KOPT-K1 (cell line): Measurements from ENCODE around the gene TSPAN3.

Experiments
- H3K27ac ChIP-seq: fragments of 200-600 bp; sonication (generic); 2 replicates; pipeline ENCODE4 v1.5.1; 2016; ENCODE audit warnings: antibody characterized with exemption, mild to moderate bottlenecking, low read depth, low read length; ENCODE audit not compliant: poor library complexity, severe bottlenecking
- H3K36me3 ChIP-seq: fragments of 200-600 bp; sonication (generic); 2 replicates; pipeline ENCODE4 v1.5.1; 2017; ENCODE audit warnings: antibody characterized with exemption, mild to moderate bottlenecking, low read length, moderate library complexity; ENCODE audit not compliant: insufficient read depth
- H3K9me3 ChIP-seq: fragments of 200-600 bp; sonication (generic); 2 replicates; pipeline ENCODE4 v1.5.1; 2017; ENCODE audit warnings: antibody characterized with exemption, low read length, mild to moderate bottlenecking; ENCODE audit not compliant: insufficient read depth, poor library complexity, severe bottlenecking

Gene TSPAN3

DNA sequence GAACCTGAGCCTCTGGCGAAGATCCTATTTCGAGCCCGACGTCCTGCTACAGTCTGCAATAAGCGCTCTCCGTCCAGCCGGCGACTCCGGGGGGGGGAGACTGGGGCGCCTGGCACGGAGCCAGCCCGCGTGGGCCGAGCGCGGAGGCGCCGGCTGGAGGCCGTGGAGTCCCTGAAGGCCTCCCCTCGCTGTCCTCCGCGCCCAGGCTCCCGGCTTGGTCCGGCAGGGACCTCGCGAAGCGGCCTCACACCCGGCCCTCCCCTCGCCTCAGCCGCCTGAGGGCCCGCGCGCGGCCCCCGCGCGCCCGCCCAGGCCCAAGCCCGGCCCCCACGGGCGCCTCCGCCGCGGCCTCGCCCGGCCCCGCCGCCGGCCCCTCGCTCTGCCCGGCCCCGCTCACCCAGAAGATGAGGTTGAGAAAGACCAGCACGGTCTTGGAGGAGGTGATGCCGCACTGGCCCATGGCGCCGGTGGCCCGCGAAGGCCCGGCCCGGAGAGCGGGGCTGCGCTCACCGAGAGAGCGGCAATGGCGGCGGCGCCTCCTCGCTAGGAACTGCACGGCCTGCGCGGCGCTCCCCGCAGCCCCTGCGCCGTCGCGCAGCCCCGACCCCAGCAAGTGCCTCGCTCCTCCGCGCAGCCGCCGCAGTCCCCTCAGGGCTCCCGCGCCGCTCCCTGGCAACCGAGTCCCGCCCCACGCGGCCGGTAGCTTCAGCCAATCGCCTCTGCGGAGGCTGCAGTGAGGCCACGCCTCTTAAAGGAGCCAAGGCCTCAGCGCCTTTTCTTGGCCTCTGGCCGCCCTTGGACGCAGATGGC, at the start of gene TSPAN3:
TSS of gene TSPAN3 (minus strand) at position 615 of the 810 bp plus-strand sequence. CDS start at position 460, 155 bp downstream.
- Histone ChIP-seq H3K9me3 (no peaks in the 10 kb centered on the region), H3K27ac (peak within 1 kb of the TSS; percentile 76), H3K36me3 (peaks cover 27% of the 10 kb centered on the region)

DNA sequence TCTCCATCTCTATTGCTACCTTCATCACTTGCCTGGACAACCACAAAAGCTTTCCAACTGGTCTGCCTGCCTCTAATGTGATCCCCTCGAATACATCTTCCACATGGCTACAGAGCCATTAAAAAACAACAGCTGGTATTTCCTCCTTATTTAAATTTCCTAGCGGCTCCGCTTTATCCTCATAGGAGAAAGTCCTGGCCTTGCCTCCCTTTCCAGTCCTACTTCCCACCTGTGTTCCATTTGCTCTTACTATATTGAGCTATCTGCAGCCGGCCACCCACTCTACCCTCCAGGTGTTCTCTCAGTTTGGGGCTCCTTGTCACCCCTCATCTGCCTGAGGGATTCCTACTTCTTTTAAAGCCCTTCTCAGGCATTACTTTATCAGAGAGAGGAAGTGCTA, 49.7 kb upstream of the TSPAN3 start:
- Histone ChIP-seq H3K9me3 (no peaks in the 10 kb centered on the region), H3K27ac (no peak overlapping the region), H3K36me3 (no peaks in the 10 kb centered on the region)

DNA sequence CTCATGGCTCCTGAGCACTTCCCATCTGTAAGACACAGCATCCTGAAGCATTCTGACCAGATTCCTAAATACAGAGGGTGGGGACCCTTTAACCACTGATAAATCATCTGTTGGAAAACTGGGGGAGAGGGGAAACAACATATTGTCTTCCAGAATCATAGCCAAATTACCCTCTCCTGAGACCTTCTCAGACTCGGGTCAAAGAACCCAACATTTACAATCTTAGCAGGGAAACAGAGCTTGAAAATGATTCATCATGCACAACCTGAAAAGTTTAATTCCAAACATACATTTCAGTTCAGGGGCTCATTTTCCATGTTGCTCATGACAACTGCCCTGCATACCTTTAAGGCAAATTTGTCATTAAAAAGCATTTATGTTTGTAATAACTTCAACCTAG, 48.5 kb upstream of the TSPAN3 start:
- Histone ChIP-seq H3K9me3 (no peaks in the 10 kb centered on the region), H3K27ac (no peak overlapping the region), H3K36me3 (no peaks in the 10 kb centered on the region)

DNA sequence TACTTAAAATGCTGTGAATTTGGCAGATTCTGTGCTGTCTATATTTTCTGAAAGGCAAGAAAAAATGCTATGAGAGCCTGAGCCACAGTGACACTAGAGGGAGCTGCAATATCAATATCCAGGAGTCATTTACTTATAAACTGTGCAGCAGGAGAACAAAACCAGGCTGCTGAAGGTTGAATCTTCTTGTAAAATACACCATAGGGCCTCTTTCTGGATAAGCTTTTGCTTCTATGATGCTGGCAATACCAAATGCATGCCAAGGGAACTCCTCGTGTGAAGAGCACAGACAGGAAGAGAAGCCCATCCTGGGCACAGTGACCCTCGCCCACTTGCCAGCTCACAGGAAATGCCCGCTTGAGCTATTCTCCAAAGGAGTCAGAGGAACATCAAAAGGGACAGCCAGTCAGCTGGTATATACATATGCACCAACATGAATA, 48.0 kb upstream of the TSPAN3 start:
- H3K27ac ChIP-seq, result no peak overlapping the region
- H3K36me3 ChIP-seq, result no peaks in the 10 kb centered on the region
- H3K9me3 ChIP-seq, result no peaks in the 10 kb centered on the region

GRCh38 chr15:77115179-77115578, 44.3 kb upstream of the TSPAN3 start:
- H3K9me3 ChIP-seq, result no peaks in the 10 kb centered on the region
- no peaks in the 10 kb centered on the region for H3K36me3 ChIP-seq
- H3K27ac ChIP-seq, result no peak overlapping the region

GRCh38 chr15:77112838-77113504, 42.1 kb upstream of the TSPAN3 start:
- H3K27ac ChIP-seq, result no peak overlapping the region
- H3K9me3 ChIP-seq, result no peaks in the 10 kb centered on the region
- no peaks in the 10 kb centered on the region for H3K36me3 ChIP-seq

DNA sequence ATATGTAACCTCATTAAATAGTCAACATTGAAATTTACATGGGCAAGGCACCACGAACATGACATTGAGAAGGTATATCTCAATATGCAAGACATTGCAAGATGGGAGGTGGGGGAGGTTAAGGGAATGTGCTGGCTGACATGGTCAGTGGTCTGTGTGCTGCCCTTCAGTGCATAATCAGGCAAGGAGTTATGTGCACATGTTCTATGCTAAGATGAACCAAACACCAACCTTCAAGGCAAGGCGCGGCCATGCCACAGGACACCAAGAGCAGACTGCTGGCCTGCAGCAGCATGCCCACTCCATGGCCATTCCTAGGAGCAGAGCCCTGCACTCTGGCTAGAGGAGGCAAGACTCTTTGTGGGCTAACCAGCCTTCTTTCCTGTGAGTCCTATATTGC, 40.9 kb upstream of the TSPAN3 start:
- H3K9me3 ChIP-seq, result no peaks in the 10 kb centered on the region
- no peak overlapping the region for H3K27ac ChIP-seq
- no peaks in the 10 kb centered on the region for H3K36me3 ChIP-seq

DNA sequence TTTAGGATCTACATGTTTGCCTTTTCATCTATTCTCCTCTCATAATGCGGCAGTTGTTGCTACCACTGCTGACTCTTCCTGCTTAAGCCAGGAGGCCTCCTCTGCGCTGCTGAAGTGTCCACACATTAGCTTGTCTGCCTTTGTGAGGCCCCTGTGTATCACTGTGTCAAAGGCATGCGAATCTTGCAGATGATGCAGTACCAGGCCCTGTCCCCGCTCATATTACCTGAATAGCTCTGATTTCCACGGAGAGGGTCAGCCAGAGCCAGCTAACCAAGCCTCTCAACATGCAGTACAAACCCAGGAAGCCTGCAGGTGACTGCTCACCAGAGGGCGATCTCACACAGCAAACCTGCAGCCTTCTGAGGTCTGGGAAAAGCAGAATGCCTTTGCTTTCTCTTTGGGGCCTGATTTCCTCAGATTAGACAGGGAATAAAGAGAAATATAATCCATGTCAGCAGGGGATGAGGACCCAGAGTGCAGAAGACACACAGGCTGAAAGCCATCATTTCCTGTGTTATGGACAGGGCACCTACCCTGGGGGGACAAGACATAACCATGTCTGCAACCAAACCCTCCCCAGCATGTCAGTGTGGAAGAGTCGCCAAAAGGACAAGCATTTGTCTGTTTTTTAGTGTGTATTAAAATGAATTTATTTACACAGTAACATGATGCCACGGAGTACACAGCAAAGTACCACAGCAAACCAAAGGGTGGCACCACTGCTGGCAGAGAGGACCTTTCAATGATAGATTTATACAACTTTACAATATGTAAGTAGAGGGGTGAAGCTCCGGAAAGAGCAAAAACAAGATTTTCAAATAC, 36.8 kb upstream of the TSPAN3 start:
- Histone ChIP-seq H3K27ac (no peak overlapping the region), H3K36me3 (no peaks in the 10 kb centered on the region), H3K9me3 (no peaks in the 10 kb centered on the region)

GRCh38 chr15:77107068-77107467, 36.2 kb upstream of the TSPAN3 start:
- no peaks in the 10 kb centered on the region for H3K9me3 ChIP-seq
- H3K27ac ChIP-seq, result no peak overlapping the region
- H3K36me3 ChIP-seq, result no peaks in the 10 kb centered on the region

DNA sequence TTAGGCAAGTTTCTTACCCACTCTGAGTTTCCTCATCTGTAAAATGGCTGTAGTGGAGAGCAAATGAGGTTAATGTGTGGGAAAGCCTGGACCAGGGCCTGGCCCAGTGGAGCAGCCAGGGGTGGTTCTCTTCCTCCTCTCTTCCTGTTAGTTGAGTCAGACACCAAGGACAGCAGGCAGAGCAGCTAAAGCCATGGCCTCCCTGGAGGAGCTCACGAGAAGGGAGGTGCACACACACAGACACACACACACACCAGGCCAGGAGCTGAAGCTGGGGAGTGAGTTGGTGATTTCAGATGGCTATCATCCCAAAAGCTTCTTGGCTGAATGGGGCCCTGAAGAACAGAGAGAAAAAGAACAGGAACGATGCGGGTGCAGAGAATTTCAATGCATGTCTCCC, 33.2 kb upstream of the TSPAN3 start:
- H3K9me3 ChIP-seq, result no peaks in the 10 kb centered on the region
- no peaks in the 10 kb centered on the region for H3K36me3 ChIP-seq
- H3K27ac ChIP-seq, result no peak overlapping the region

DNA sequence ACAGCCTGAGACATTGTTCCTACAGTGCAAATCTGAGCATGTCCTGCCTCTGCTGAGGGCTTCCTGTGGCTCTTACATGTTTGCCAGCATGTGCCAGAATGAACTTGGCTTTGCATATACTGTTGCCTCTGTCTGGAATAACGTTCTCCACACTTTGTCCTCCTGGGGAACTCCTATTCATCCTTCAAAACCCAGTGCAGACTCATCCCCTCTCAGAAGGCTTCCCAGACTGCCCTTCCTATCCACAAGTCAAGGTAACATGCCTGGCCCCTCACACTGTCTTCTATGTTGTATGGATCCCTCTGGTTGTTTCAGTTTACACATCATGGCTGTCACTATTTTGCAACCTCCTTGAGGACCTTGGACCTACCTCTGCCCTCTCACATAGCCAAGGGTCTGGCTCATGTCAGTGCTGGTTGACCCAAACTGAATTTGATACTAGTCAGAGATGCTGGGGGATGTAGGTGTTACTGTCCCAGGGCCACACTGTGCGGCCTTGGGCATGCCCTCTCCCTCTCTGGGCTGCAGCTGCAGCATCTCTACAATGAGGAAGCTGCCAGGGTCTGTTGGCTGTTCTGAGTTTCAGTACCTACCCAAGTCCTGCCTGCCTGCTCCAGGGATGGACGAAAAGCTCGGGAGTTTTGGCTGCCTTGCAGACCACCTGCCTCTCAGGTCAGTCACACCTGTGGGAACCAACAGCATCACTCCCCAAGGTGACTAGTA, 29.0 kb upstream of the TSPAN3 start:
- H3K9me3 ChIP-seq, result no peaks in the 10 kb centered on the region
- no peaks in the 10 kb centered on the region for H3K36me3 ChIP-seq
- no peak overlapping the region for H3K27ac ChIP-seq

DNA sequence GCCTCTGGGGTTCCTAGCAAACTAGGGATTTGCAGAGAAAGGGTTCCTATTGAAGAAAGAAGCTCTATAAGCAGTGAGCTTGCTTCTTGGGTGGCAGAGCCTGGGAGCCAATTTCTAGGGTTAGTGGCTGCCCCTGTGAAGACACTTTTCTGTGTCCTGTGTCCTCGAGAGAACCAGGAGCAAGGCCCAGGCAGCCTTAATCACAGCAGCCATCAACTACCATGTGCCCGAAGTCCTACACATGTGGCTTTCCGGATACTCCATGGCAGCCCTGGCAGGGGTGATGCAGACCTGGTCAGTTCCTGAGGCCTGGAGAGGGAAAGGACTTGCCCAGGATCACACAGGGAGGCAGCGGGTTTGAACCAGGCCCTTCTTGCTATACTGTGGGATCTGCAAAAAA, 27.7 kb upstream of the TSPAN3 start:
- H3K9me3 ChIP-seq, result no peaks in the 10 kb centered on the region
- no peaks in the 10 kb centered on the region for H3K36me3 ChIP-seq
- no peak overlapping the region for H3K27ac ChIP-seq

DNA sequence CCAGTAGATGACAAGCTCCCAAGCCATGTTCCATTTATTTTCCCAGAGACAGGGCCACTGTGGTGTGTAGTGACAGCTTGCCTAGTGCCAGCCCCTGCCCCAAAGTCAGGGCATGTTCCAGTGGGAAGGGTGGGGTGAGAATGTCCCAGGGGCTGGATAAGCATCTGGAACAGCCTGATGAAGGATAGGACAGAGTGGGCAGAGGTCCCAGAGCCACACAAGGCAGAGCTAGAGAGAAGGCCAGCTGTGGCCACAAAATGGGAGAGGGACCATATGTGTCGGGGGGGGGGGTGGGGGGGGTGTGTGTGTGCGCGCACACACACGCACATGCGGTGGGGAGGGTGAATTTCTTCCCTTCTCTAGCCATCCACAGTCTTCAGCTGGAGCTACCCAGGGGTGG, 27.0 kb upstream of the TSPAN3 start:
- H3K27ac ChIP-seq, result no peak overlapping the region
- H3K36me3 ChIP-seq, result no peaks in the 10 kb centered on the region
- no peaks in the 10 kb centered on the region for H3K9me3 ChIP-seq

GRCh38 chr15:77097248-77097721, 26.4 kb upstream of the TSPAN3 start:
- H3K36me3 ChIP-seq, result no peaks in the 10 kb centered on the region
- H3K9me3 ChIP-seq, result no peaks in the 10 kb centered on the region
- H3K27ac ChIP-seq, result no peak overlapping the region
